GM19043 (cell line): ENCODE data around the gene IER3.
A peak's percentile ranks its signal among the peaks of the same experiment; 100 is the strongest.

Source experiments
- ATAC-seq: cut with Tn5 transposase; IDR thresholded peaks from one replicate; pipeline ENCODE4 v1.9.1; 2021; ENCODE audit warnings: low read depth; ENCODE audit not compliant: unreplicated experiment

The IER3 gene, protein sequence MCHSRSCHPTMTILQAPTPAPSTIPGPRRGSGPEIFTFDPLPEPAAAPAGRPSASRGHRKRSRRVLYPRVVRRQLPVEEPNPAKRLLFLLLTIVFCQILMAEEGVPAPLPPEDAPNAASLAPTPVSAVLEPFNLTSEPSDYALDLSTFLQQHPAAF

DNA sequence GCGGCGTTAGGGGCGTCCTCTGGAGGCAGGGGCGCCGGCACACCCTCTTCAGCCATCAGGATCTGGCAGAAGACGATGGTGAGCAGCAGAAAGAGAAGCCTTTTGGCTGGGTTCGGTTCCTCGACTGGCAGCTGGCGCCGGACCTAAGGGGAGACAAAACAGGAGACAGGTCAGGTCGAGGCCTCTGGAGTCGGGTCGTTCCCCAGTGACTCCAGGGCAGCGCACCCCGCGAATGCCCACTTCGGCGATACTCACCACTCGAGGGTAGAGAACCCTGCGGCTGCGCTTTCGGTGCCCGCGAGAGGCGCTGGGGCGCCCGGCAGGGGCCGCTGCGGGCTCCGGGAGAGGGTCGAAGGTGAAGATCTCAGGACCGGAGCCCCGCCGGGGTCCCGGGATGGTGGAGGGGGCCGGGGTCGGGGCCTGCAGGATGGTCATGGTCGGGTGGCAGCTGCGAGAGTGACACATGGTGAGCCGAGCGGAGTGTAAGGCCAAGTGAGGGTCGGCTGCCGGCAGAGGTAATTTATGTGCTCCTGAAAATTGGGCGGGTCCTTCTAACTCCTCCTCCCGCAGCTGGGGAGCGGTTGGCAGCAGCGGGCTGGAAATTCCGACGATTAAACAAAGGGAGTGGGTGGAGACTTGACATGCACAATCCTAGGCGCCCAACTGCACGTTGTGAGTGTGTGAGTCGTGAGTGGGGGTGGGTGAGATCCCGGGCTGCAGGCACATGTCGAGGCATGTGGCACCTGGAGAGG lies at the start of gene IER3:
IER3 (minus strand) TSS at position 494 of the 752 bp plus-strand sequence; CDS start at position 465, 29 bp downstream.
- no peak for ATAC-seq

DNA sequence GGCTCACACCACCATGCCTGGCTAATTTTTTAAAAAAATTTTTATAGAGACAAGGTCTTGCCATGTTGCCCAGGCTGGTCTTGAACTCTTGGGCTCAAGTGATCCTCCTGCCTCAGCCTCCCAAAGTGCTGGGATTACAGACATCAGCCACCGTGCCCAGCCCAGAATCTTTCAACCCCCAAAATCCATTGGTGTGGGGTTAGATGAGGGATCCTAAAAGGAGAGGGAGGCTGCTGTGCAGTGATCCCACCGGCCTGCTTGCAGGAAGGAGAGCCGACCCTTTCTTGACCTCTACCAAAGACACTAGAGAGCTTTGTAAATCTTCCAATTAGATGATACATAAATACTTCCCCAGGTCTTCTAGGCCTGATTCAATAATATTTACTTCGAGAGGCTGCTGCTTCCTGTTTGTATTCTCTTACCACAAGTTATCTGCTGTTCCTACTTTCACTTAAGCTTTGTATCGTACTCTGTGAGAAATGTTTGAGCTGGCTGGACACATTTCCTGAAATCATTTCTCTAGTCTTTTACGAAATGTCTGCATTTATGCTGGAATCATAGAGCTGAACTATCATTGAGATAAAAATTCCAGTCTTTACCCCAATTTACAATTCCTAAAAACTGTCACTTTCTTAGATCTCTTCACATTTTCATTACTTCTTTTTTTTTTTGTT lies 49.3 kb upstream of the IER3 start:
- ATAC-seq = peak; percentile 57

DNA sequence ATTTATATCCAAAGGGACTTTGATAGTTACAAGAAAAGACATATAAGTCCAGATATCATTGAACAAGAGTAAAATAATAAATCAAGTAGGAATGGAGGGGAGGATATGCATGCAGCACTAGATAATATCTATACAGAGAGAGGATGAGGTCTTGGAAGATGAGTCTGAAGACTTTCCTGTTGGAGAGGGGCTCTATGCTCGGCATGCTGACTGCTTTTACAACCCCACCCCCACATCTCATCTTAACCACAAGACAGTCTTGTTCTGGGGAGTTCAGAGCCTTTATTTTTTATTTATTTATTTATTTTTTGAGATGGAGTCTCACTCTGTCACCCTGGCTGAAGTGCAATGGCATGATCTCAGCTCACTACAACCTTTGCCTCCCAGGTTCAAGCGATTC lies 48.4 kb upstream of the IER3 start:
- no peak for ATAC-seq

DNA sequence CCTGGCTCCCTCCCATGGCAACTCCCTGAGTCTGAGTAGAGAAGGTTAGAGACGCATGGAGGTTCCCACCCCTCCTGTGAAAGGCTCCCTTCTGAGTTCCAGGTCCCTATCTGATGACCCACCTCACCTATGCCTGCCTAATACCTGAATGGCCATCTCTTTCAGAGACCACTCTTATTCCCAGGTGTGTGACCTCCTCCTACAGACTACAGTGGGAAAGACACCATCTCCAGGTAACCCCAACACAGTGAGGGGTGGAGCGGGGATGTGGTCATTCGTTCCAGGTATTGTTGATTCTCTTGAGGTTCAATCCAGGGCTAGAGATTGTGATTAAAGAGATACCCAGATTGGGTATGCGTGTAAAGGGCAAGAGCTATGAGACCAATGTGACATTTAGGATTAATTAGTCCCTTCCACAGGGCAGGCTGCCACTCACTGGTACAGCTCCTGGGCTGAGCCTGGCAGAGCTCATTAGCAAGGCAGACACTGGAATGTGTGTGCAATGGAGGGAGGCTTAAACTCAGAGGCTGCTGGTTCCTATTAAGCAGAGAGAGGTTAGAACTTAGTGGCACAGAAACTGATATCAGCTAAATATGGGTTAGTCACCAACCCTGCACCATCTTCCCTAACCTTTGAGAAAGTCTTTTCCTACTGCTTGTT lies 46.5 kb upstream of the IER3 start:
- ATAC-seq = no peak

DNA sequence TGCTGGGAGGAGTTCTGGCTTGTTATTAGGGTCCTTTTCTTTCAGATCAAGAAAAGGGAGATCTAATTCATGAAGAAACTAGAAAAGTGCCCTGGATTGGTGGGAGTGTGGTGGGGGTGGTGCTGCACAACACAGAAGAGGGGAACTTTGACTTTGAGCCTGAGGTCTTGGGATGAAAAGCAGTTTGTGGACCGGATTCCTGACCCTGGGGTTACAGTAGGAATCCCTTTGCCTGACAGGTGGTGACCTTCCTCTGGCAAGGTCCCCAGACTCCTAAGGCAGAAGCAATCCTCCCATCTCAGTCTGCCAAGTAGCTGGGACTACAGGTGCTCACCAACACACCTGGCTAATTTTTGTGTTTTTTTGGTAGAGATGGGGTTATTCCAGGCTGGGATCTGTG lies 45.3 kb upstream of the IER3 start:
- no peak for ATAC-seq

DNA sequence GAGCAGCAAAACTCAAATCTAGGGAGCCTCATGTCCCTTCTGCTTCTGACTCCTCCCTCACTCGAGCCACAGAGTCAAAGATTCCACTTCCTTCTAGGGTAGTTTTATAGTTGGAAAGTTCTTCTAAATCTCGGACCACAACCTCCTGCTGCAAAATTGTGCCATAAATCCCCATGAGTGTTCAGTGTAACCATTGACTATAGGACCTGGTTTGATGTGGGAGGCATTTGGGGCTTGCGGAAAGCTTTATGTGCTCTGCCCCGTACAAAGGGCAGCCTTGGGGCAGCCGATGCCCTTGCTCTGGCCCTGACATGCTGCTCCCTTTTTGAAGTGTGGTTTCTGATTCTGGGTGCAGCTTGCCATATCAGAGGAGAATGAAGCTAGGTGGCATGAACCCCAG lies 43.6 kb upstream of the IER3 start:
- no peak for ATAC-seq

DNA sequence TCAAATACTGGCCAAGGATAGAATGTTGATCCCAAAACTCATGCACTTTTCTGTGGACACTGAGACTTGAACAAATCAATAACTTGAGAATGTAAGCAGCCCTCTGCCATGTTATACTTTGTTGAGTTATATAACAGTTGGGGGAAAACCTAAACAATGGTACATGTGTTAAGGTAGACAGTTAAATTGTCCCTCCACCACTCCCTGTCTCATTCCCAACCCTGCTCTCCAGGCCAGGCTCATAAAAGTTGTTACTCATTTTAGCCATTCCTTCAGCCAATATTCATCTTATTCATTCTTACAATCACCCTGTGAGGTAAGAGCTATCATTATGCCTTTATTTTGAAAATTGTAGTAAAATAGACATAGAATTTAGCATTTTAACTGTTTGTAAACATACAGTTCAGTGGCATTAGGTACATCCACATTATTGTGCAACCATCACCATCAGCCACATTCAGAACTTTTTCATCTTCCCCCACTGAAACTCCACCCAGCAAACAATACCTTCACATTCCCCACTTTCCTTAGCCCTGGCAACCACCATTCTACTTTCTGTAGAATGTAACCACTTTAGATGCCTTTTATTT lies 38.2 kb upstream of the IER3 start:
- ATAC-seq = no peak

DNA sequence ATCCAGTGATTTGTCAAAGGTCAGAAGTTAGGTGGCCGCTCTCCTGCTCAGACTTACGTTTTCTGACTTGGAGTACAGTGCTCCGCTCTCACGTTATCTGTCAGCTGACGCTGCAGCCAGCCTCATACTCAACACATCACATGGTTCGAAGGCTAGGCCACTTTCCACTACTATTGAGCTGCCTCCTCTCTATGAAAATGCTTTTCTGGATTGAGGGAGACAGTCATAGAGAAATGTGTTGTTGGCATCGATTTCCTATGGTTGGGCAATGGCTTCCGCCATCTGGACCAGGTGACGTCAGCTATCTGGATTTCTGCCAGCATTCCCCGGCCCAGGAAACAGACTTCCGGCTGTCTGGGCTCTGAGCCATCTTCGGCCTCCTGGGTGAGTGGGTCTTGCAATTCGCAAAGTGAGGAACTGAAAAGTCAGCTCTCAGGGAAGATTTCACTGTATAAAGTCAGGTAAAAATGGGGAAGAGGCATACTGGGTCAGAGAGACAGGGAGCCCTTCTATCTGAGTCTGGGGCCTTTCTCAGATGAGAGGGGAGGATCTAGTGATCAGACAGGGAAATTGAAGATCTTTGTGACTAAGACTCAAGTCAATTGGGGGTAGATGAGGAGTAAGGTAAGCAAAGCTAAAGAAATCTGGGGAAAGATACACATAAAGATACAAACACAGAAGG lies 37.5 kb upstream of the IER3 start:
- ATAC-seq = no peak

DNA sequence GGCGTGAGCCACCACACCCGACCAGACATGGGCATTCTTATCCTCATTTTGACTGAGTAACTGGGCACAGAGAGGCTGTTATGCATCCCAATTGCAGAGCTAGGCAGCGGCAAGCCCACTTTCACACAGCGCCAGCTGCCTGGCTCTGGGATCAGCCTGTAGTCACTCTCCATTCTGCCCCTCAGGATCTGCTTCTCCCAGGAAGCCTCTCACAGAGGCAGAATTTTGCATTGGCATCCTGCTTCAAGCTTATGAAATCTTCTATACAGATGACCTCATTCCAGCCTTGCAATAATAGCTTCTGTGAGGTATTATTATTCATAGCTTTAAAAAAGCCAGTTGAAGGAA lies 37.0 kb upstream of the IER3 start:
- ATAC-seq = no peak

DNA sequence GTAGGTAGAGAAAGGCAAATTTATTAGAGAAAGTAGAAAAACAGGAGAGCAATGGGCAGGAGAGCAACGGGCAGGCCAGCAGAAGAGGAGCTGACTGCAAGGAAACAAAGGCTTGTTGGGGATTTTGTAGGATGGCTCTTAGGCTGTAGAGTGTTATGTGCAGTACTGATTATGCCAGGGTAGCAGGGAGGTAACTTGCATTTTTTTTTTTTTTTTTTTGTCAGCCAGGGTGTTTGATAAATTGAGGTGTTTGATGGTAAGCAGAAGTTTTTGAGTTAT lies 36.2 kb upstream of the IER3 start:
- no peak for ATAC-seq

DNA sequence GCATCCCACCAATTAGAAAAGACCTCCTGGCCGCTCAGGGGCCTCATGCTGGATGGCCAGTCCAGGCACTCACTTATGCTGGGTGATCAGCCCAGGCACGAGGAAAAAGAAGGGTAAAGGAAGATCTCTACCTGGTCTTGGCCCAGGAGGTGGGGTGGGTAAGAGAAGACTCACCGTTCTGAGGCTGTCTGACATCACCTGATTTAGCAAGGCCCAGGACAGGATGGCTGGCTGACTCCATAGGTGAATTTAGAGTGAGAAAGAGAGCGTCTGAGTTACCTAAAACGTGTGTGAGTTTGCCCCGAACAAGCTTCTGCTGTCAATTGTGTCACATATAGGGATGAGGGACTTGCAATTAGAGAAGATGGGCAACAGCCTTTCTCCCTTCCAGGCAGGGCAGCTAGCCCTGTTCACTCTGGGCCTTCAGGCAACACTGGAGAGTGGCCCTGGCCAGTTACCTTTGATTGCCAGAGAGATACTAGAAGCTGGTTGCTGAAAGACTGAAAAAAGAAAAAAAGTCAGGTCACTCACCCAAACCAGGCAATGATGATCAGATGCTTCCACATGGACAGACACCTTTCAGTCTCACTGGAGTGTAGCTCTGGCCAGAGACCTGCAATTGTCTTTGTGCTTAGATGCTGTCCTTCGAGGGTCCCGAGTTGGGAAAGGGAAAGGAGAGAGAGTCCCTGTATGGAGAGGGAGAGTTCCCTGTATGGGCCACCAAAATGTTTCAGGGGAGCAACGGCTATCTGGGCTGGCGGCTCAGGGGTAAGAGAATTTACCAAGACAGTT lies 35.7 kb upstream of the IER3 start:
- ATAC-seq = no peak

DNA sequence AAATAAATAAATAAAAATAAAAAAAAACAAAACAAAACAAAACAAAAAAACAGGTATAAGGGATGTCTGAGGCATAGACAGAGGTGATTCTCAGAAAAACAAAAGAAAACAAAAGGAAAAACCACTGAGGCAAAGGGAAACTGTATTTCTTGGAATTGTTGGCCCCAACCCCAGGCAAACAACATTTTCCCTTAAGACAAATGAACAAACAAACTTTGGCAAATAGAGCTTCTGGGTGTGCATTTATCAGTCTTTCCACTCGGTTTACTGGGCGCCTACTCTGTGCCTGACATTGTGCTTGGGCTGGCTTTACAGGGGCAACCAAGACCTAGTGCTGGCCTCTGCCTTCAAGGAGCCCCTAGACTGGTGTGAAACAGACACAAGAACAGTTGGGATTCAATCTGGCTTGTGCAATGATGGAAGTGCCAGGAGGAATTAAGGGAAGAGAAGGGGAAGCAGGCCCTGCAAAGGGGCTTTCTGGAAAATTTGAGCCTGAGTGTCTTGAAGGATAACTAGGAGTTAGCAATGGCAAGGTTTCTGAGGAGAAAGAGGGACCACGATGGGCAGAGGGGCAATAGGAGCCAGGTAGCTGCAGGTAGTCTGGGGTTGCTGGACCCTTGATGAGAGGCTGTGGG lies 33.8 kb upstream of the IER3 start:
- ATAC-seq = no peak

DNA sequence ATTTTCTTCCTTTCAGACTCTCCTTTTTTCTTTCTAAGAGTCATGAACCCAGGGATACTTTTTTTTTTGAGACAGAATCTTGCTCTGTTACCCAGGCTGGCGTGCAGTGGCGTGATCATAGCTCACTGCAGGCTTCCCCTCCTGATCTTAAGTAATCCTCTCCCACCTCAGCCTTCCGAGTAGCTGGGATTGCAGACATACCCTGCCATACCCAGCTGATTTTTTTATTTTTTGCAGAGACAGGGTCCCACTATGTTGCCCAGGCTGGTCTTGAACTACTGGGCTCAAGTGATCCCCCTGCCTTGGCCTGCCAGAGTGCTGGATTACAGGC lies 32.8 kb upstream of the IER3 start:
- no peak for ATAC-seq

DNA sequence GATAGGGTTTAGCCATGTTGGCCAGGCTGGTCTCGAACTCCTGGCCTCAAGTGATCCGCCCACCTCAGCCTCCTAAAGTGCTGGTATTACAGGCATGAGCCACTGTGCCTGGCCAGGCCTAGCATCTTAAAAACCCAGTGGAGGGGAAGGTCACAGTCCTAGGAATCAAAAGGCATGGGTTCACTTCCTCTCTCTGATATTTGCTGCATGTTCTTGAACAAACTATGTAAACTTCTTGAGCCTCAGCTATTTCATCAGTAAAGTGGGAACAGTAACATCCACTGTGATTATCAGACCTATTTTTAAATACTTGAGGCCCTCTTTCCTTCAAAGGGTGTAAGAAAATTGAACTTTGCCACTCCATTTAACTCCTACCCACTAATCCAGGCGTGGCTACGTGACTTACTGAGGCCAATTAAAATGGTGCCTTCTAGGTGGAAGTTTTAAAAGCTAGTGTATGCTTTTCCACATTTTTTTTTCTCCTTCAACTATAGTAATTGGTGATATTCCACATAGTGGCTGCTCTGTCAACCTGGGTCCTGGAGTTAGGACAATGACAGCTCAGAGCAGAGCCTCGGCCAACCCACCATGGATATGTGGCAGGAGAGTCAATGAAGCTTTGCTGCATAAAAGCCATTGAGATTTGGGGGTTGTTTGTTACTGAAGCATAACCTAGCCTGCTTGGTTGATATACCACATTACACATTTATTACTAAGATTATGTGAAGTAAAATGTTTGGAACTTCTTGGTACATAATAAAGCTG lies 32.2 kb upstream of the IER3 start:
- ATAC-seq = no peak

DNA sequence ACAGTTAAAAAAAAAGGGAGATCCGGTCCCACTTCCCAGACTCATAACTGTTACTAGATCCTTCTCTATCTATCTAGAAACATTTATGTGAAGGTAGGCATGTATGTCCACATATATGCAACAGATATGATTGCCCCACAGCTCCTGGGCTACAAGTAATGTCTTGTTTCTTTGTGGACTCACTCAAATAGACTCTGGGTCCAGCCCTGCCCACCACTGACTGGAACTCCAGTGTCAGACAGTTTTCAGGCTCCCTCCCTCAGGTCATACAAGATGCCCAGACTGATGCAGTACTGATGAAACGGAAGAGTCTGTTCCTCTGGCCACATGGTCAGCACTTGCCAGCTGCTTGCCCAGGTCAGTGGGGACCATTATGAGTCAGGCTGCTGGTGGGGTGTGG lies 30.8 kb upstream of the IER3 start:
- ATAC-seq = no peak

DNA sequence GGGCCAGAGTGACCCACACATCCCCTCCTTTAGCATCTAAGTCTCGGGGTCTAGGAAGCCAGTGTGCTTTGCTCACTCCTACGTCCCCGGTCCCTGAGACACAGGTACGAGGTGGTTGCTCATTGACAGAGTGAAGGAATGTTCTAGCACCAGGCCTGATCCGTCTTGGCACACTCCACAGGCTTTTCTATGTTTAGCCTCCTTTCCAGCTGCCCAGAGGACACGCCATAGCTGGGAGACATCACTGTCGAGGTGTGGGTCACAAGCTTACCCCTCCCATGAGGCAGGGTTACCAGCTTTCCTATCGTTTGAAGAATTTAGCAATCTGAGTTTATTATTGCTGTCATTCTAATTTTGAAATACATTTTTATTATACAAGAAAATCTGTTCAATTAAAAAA lies 30.4 kb upstream of the IER3 start:
- no peak for ATAC-seq

DNA sequence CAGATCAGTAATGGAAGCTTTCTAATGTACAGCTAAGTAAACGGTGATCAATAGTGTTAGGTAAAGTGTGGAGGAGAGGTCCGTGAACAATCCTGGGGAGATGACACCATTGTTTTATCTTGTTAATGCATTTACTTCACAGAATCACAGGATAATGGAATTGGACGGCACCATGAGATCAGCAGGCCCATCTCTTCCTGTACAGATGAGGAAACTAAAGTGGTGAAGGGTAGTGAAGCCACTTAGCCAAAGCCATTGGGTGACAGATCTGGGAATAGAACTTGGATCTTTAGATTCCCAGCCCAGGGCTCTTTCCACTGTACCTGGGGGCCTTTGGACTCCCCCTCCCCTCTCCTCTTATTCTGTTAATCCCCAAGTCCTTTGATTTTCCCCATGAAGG lies 26.2 kb upstream of the IER3 start:
- ATAC-seq = no peak

DNA sequence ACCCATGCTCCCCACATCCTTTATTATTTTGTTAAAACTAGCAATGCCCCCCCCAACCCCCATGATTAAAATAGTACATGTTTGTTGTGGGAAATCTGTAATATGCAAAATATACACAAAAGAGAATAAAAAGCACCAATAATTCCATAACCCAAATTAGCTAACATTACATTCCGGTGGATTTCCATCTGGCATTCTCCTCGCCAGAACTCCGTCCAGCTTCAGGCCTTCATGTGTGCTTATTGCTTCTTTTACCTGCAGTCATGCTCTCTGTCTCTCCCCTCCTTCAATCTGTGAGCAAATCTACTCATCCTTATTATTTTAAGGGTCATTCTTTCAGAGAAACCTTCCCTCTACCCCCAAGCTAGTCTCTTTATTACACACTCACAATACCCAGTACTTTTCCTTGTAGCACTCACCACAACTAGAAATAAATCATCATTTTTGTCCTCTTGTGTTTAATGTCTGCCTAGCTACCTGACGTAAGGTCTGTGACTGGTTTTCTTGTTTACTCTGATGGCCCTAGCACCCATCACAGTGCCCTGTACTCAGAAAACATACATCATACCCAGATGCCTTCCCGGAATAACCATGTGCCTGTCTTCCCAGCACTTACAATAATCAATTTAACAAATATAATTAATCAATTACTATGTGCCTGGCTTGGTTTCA lies 25.6 kb upstream of the IER3 start:
- no peak for ATAC-seq
